GM23338 (cell line): ENCODE results near the gene FABP6.

ENCODE experiments used
- EZH2 ChIP-seq: fragments of 200-600 bp; sonication (generic); IDR thresholded peaks from one replicate; pipeline ENCODE4 v1.8.0; 2017; ENCODE audit warnings: antibody characterized with exemption, mild to moderate bottlenecking, low read depth; ENCODE audit not compliant: unreplicated experiment
- EZH2phosphoT487 ChIP-seq: fragments of 200-600 bp; sonication (generic); IDR thresholded peaks from one replicate; pipeline ENCODE4 v1.8.1; 2018; ENCODE audit warnings: antibody characterized with exemption; ENCODE audit not compliant: unreplicated experiment
- POLR2AphosphoS5 ChIP-seq: IDR thresholded peaks from 2 replicates; pipeline ENCODE4 v1.6.1; 2016; ENCODE audit warnings: antibody characterized with exemption, low read depth
- STAT1 ChIP-seq: IDR thresholded peaks from one replicate; pipeline ENCODE4 v1.6.1; 2016; ENCODE audit warnings: antibody characterized with exemption; ENCODE audit not compliant: unreplicated experiment
- TF ChIP-seq, protein P1 (sequence below), 2 experiments: fragments of 200-600 bp in 1 of 2; sonication (generic) in 1 of 2; conservative IDR thresholded peaks; 2 replicates each; pipeline versions ENCODE4 v1.5.1 to v1.6.1; 2016 to 2017; ENCODE audit warnings: antibody characterized with exemption in 2 of 2, low read depth in 2 of 2, mild to moderate bottlenecking in 2 of 2, moderate library complexity in 1 of 2
- TF ChIP-seq, protein P2 (sequence below): IDR thresholded peaks from one replicate; pipeline ENCODE4 v1.6.1; 2018; ENCODE audit warnings: antibody characterized with exemption; ENCODE audit not compliant: unreplicated experiment

DNA sequence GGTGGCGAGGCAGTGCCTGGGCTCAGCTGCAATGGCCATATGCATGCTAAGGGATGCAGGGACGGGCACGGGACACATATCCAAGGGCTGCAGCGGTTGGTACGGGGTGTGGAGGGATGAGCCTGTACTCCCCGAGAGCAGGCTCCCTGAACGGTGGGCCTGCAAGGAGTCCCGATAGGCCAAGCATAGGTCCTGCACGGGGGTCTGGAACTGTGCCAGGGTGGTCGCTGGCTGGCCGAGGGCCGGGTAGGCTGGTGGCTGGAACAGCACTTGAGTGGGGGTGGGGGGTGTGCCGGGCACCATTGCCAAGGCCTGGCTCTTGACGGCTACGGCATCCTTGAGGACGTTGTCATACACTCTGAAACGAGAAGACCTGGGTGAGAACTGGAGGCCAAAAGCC is 24.1 kb downstream of the FABP6 start:
- TF ChIP-seq, protein P1, sequence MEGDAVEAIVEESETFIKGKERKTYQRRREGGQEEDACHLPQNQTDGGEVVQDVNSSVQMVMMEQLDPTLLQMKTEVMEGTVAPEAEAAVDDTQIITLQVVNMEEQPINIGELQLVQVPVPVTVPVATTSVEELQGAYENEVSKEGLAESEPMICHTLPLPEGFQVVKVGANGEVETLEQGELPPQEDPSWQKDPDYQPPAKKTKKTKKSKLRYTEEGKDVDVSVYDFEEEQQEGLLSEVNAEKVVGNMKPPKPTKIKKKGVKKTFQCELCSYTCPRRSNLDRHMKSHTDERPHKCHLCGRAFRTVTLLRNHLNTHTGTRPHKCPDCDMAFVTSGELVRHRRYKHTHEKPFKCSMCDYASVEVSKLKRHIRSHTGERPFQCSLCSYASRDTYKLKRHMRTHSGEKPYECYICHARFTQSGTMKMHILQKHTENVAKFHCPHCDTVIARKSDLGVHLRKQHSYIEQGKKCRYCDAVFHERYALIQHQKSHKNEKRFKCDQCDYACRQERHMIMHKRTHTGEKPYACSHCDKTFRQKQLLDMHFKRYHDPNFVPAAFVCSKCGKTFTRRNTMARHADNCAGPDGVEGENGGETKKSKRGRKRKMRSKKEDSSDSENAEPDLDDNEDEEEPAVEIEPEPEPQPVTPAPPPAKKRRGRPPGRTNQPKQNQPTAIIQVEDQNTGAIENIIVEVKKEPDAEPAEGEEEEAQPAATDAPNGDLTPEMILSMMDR (conservative IDR thresholded peaks at IDR 0.05; ENCODE audit: low read depth in 2 of 2), result no peak
- TF ChIP-seq EZH2 (no peak), POLR2AphosphoS5 (no peak), EZH2phosphoT487 (no peak), STAT1 (no peak)
- TF ChIP-seq, protein P2, sequence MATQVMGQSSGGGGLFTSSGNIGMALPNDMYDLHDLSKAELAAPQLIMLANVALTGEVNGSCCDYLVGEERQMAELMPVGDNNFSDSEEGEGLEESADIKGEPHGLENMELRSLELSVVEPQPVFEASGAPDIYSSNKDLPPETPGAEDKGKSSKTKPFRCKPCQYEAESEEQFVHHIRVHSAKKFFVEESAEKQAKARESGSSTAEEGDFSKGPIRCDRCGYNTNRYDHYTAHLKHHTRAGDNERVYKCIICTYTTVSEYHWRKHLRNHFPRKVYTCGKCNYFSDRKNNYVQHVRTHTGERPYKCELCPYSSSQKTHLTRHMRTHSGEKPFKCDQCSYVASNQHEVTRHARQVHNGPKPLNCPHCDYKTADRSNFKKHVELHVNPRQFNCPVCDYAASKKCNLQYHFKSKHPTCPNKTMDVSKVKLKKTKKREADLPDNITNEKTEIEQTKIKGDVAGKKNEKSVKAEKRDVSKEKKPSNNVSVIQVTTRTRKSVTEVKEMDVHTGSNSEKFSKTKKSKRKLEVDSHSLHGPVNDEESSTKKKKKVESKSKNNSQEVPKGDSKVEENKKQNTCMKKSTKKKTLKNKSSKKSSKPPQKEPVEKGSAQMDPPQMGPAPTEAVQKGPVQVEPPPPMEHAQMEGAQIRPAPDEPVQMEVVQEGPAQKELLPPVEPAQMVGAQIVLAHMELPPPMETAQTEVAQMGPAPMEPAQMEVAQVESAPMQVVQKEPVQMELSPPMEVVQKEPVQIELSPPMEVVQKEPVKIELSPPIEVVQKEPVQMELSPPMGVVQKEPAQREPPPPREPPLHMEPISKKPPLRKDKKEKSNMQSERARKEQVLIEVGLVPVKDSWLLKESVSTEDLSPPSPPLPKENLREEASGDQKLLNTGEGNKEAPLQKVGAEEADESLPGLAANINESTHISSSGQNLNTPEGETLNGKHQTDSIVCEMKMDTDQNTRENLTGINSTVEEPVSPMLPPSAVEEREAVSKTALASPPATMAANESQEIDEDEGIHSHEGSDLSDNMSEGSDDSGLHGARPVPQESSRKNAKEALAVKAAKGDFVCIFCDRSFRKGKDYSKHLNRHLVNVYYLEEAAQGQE, result no peak
